Measurements from ENCODE around the gene UPF3A.

UPF3A gene

DNA sequence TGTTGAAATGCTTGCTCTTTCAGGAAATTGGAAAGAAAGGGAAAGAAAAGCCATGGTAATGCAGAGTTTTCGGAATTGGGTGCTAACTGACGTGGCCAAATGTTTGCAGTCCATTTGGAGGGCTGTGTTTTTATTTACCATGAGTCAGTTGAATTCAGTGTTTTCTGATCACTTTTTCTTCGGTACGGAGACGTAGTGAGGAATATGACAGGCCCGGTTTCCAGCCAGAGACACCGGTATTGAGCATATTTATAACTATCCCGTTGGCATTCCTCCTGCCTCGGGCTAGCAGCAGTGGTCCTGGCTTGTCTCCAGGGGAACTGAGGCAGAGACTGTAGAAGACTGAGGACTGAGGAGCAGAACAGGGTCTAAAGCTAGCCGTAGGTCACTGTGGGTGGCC, 45.7 kb upstream of the UPF3A start:
- peak overlapping the region; percentile 85 for H3K27ac ChIP-seq (replicated peaks)

DNA sequence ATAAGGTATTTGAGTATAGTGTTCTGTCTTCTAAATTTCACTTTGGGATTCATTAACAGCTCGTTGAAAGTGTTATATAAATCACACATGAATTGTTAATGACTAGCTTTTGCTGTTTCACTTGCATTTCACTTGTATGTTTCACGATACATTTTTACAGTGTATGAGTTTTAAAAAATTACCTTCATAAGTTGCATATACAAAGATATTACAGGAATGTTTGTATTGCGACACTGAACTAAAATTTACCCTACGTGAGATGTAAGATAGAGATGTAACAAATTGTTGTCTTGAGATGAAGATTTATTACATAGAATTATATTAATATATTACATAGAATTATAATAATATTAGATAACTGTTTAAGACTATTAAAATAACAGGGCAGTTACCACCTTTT, 45.2 kb upstream of the UPF3A start:
- TF ChIP-seq, protein P1, sequence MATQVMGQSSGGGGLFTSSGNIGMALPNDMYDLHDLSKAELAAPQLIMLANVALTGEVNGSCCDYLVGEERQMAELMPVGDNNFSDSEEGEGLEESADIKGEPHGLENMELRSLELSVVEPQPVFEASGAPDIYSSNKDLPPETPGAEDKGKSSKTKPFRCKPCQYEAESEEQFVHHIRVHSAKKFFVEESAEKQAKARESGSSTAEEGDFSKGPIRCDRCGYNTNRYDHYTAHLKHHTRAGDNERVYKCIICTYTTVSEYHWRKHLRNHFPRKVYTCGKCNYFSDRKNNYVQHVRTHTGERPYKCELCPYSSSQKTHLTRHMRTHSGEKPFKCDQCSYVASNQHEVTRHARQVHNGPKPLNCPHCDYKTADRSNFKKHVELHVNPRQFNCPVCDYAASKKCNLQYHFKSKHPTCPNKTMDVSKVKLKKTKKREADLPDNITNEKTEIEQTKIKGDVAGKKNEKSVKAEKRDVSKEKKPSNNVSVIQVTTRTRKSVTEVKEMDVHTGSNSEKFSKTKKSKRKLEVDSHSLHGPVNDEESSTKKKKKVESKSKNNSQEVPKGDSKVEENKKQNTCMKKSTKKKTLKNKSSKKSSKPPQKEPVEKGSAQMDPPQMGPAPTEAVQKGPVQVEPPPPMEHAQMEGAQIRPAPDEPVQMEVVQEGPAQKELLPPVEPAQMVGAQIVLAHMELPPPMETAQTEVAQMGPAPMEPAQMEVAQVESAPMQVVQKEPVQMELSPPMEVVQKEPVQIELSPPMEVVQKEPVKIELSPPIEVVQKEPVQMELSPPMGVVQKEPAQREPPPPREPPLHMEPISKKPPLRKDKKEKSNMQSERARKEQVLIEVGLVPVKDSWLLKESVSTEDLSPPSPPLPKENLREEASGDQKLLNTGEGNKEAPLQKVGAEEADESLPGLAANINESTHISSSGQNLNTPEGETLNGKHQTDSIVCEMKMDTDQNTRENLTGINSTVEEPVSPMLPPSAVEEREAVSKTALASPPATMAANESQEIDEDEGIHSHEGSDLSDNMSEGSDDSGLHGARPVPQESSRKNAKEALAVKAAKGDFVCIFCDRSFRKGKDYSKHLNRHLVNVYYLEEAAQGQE (IDR thresholded peaks at IDR 0.05; ENCODE audit: insufficient replicate concordance, low read depth), result no peak
- no peak for TF ChIP-seq POLR2AphosphoS5 (IDR thresholded peaks at IDR 0.05; ENCODE audit: low read depth)
- TF ChIP-seq, protein P2, sequence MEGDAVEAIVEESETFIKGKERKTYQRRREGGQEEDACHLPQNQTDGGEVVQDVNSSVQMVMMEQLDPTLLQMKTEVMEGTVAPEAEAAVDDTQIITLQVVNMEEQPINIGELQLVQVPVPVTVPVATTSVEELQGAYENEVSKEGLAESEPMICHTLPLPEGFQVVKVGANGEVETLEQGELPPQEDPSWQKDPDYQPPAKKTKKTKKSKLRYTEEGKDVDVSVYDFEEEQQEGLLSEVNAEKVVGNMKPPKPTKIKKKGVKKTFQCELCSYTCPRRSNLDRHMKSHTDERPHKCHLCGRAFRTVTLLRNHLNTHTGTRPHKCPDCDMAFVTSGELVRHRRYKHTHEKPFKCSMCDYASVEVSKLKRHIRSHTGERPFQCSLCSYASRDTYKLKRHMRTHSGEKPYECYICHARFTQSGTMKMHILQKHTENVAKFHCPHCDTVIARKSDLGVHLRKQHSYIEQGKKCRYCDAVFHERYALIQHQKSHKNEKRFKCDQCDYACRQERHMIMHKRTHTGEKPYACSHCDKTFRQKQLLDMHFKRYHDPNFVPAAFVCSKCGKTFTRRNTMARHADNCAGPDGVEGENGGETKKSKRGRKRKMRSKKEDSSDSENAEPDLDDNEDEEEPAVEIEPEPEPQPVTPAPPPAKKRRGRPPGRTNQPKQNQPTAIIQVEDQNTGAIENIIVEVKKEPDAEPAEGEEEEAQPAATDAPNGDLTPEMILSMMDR (IDR thresholded peaks at IDR 0.05; ENCODE audit: insufficient read depth, low read length), result no peak
- TF ChIP-seq GABPA (IDR thresholded peaks at IDR 0.05; ENCODE audit: low read depth), result no peak
- TF ChIP-seq SPI1 (IDR thresholded peaks at IDR 0.05; ENCODE audit: borderline replicate concordance, low read depth), result no peak
- Histone ChIP-seq H3K4me3 (replicated peaks; ENCODE audit: insufficient read depth, low read length) (peak overlapping the region; percentile 89), H3K27me3 (ENCODE audit: insufficient read depth, poor library complexity, severe bottlenecking) (no peaks in the 10 kb centered on the region), H3K27ac (replicated peaks) (peak overlapping the region; percentile 85)
- no peak for DNase-seq (ENCODE audit: low read depth in 1 of 2, low spot score in 1 of 2)

More for the DNA sequence above, 45.7 kb upstream of the UPF3A start:
- peak in 1 of 2 experiments; percentile 16 for DNase-seq (ENCODE audit: low read depth in 1 of 2, low spot score in 1 of 2)
- TF ChIP-seq SPI1 (IDR thresholded peaks at IDR 0.05; ENCODE audit: borderline replicate concordance, low read depth), result no peak
- no peak for TF ChIP-seq GABPA (IDR thresholded peaks at IDR 0.05; ENCODE audit: low read depth)
- TF ChIP-seq, protein P1 (IDR thresholded peaks at IDR 0.05; ENCODE audit: insufficient replicate concordance, low read depth), result no peak
- TF ChIP-seq, protein P2 (IDR thresholded peaks at IDR 0.05; ENCODE audit: insufficient read depth, low read length), result no peak
- Histone ChIP-seq H3K4me3 (replicated peaks; ENCODE audit: insufficient read depth, low read length) (peak overlapping the region; percentile 89), H3K27me3 (ENCODE audit: insufficient read depth, poor library complexity, severe bottlenecking) (no peaks in the 10 kb centered on the region)

DNA sequence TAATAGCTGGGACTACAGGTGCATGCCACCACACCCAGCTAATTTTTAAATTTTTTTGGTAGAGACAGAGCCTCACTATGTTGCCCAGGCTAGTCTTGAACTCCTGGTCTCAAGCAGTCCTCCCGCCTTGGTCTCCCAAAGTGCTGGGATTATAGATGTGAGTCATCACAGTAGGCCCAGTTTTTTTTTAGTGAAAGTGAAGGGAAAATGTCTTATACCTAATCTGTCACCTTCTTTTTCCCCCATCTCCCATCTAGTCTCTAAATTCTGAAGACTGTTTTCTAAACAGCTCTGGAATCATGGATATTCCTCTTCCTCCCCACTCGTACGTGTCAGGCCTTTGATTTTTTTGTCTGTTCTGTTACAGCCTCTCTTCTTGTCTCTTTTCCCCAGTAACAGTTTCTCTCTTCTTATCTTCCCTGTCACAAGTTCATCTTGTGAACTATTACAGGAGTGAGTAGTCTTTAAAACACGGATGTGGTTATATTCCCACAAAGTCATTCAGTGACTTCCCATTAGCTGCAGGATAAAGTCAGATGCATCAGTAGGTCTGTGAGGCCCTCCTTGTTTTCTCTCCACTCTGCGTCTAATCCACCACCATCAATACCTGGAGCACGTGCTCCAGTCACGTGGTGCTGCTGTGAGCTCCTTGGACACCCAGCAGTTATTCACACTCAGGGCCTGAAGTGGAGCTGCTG, 43.8 kb upstream of the UPF3A start:
- Histone ChIP-seq H3K27me3 (ENCODE audit: insufficient read depth, poor library complexity, severe bottlenecking) (no peaks in the 10 kb centered on the region), H3K27ac (replicated peaks) (no peak overlapping the region), H3K4me3 (replicated peaks; ENCODE audit: insufficient read depth, low read length) (no peak overlapping the region)
- no peak for DNase-seq (ENCODE audit: low read depth in 1 of 2, low spot score in 1 of 2)
- TF ChIP-seq POLR2AphosphoS5 (IDR thresholded peaks at IDR 0.05; ENCODE audit: low read depth) (no peak), SPI1 (IDR thresholded peaks at IDR 0.05; ENCODE audit: borderline replicate concordance, low read depth) (no peak), GABPA (IDR thresholded peaks at IDR 0.05; ENCODE audit: low read depth) (no peak)
- TF ChIP-seq, protein P2 (IDR thresholded peaks at IDR 0.05; ENCODE audit: insufficient read depth, low read length), result no peak
- TF ChIP-seq, protein P1 (IDR thresholded peaks at IDR 0.05; ENCODE audit: insufficient replicate concordance, low read depth), result no peak

Data from HL-60 (cell line).